ENCODE measurements around the gene KCNF1.
"Not testable (repeated sequence)": the region's sequence is repeated elsewhere in the genome, so short reads cannot be mapped to it uniquely, and the experiment has no call there.

Gene KCNF1

GRCh38 chr2:10947005-10947440, 35.3 kb downstream of the KCNF1 start:
- no peak for DNase-seq

DNA sequence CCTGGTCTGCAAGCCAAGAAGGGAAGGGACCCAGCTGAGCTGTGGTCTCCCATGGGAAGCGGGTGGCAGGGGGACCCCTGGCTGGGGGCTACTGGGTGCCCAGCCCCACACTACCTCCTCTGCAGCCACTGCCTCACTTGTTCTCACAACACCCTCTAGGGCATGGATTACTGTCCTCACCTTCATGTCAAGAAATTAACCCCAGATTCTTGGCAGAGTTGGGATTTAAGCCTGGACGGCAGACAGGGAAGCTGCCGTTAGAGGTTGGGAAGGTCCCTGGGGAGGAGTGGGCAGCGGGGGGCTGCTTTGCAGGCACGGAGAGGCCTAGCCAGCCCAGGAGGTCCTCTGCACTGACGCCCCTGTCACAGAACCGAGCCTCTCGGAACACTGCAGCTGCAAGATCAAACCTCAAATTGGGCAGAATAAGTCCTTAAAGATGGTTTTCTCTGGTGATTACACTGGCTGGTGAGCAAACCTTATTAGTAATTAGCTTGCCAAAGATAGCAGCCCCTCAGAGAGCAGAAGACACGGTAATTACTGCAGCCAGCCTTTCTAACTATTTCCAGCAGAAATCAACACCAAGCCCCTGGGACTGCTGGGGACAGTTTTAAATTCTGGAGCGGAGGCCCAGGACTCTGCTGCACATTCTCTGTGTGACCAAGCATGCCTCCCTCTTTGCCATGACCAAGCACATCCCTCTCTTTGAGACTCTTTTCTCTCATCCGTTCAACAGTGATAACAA, 35.9 kb downstream of the KCNF1 start:
- no peak for DNase-seq

DNA sequence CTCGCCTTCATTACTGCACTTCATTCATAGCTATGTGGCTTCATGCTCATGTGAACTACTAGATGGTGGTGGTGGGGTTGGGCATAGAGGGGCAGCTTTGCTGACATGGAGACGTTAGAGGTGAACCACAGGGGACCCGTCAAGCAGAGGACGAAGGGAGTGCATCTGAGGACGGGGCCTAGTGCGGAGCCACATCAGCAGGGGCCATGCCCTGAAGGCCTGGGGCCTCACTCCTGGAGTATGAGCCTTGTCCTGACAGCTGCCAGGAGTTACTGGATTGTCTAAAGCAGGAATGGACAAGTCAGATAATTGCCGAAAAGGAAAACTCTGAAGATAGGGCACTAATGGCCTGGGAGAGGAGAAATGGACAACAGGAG, 36.4 kb downstream of the KCNF1 start:
- no peak for DNase-seq

DNA sequence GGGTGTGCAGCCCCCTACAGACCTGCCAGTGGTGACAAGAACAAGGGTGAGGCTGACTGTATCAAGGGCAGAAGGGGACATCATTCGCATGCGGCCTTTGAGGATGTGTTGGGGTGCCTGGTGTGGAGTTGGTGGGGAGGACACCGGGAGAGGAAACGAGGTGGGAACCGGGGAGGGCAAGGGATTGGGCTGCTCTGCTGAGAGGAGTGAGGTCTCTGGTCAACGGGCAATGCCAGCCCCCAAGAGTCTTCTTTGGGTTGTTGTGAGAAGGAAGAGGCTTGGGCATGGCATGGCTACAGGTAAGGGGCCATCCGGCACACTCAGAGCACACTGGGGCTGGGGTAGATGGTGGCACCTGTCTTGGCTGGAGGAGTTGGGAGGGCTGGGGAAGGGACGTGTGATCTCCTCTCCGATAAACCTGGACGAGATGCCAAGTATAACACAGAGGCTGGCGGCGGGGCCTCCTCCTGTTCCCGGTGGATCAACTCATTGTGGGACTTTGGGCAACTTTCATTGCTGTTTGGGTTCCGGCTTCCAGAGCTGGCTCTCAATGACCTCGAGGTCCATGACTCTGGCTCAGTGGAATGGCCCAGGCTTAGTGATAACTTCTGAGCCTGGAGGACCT, 37.0 kb downstream of the KCNF1 start:
- no peak for DNase-seq

DNA sequence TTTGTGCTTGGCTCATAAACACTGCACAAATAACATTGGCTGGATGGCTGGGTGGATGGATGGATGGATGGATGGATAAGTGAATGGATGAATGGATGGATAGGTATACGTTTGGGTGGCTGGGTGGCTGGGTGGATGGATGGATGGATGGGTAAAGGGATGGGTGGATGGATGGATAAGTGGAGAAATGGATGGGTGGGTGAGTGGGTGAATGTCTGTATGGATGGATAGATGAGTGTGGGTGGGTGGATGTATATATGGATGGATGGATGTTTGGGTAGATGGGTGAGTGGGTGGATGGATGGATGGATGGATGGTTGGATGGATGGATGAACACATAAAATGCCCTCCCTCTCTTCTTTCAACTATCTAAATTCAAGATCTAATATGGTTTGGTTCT, 38.1 kb downstream of the KCNF1 start:
- DNase-seq, result no peak

DNA sequence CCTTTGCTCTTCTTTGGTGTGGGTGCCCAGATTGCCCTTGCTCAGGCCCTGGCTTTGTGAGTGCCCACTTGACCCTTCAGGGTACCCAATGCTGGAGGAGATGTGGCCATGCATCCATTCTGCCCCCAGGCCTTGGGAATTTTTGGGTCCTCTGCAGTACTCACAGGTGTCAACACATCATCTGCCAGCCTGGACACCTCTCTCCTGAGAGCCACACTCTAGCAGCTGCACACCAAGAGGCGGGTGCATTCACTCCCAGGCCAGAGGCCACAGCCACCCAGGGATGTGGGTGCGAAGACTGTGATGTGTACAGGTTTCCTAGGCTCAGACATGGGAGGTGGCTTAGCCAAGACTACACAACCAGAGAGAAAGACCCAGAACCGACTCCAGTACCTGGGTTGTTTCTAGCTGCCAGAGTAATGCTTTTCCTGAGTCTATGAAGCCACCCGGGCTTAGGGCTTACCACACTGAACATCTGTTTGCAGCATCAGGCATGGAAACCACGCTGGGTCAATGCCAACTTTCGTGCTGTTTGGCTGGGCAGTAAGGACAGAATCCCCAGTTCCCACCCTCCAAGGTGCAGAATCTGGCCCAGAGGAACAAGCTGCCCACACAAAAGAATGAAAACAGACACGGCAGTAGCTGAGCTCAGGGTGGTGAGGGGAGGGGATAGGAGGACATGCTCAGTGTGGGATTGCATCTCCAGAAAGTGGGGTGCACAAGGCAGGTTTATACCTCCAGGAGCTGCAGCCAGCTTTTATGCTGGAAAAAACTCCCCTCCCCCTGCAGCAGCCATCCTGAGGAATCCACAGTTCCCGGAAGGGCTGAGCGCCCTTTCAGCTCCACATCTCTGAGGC, 40.1 kb downstream of the KCNF1 start:
- DNase-seq, result no peak

DNA sequence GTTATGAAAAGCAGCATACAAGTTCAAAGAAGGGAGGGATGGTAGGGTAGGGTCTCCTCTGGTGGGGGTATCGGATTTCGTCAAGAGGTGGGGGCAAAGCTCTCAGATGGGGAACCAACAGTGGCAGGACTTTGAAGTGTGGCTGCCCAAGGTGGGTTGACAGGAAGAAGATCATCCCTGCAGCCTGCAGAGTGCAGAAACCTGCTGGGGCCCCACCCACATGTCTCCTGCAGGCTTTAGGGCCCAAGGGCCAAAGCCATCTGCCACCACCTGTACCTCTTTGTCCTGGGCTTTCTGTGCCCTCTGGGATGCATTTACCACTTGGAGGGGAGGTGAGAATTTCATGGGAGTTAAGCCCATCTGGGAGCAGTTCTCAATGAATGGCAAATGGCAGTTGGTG, 42.7 kb downstream of the KCNF1 start:
- DNase-seq, result no peak

DNA sequence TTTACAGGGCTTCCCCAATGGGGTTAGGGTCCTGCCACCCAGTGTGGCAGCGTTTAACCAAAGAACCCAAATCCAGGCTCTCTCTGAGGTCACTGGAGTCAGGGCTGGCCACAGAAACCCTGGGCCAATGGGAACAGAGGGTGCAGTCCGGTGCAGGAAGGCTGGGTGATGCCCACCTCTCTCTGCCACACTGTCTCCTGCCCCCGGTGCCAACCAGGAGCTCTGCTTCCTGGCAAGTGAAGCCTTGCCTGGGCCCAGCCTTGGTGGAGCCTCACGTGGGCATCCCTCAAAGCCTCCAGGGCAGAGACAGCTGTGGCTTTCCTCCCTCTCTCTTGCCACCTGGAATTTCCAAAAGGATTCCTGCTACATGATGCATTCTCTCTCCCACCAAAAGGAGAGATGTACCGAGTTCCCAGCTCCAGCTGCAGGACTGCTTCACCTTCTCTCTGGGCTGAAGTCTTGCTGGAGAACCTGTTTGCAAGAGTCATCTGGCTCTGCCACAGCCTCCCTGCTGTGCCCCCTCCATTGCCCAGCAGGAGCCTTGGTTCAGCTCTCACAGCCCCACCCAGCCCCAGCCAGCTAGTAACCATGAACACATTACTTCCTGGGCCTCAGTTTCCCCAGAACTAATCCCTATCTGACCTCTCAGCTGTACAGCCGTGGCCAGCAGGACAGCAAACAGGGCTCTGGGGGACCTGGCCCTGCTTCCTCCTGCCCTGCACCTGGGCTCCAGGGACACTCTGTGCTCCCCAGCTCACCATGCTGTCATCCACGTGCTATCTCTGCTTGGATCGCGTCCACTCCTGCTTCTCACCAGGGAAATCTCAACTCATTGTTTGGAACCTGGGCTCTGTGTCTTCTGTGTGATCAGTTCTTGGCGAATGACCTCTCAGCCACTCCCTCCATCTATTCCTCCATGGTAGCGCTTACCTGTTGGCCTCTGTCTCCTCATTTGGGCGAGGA, 43.4 kb downstream of the KCNF1 start:
- DNase-seq, result no peak

DNA sequence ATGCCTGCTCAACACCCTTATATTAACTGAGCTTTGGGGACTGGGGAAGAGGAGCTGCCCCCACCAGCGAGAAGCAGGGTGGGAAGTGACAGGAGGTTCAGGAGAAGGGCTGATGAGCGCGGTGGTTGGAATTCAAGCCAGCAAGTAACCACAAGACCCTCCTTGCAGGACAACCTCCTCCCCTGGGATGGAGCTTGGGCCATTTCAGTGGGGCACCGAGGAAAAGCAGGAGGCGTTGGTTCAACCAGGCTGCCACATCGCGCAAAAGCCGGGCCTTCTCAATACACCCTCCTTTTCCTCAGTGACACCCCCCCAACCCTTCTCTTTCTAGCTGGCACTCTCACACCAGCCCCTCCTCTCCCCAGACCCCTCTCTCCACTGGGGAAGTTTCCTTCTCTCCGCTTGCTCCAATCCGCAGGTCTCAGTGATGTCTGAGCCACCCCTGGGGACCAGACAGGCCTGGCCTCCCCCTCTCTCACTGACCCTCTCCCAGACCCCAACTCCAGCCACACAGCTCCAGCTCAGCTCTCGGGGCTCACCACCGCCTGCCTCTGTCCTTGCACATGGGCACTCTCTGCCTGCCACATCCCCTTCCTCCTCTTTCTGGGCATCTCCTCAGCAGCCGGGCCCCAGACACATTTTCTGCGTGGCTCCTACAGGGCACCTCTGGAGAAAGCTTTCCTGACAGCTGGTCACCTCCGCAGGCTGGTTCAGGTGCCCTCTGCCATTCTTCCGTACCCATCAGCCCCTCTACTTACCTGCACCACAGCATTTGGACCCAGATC, 44.5 kb downstream of the KCNF1 start:
- DNase-seq, result no peak

DNA sequence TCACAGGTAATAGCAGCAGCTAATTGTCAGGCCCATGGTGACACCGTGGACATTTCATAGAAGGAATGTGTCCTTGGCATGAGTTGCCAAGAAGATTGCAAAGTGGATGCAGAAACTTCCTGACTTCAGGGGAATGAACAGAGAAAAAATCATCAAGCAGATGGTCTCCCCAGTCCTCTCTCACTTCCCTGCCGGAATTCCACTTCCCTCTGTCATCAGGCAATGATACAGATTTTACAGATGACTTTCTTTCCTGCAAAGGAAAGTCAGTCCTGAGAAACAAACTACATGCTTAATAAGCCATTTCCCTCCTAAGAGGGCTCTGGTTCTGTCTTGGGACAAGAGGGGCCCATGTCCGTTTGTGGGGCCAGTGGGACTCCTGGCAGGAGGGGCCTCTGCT, 45.7 kb downstream of the KCNF1 start:
- DNase-seq, result no peak

- DNase-seq, result not testable (repeated sequence)
Measured at GRCh38 chr2:10958452-10958851, 46.7 kb downstream of the KCNF1 start.

- no peak for DNase-seq
Measured at GRCh38 chr2:10960606-10961489, 49.1 kb downstream of the KCNF1 start.

- DNase-seq, result no peak
Measured at GRCh38 chr2:10961490-10961875, 49.7 kb downstream of the KCNF1 start.

DNA sequence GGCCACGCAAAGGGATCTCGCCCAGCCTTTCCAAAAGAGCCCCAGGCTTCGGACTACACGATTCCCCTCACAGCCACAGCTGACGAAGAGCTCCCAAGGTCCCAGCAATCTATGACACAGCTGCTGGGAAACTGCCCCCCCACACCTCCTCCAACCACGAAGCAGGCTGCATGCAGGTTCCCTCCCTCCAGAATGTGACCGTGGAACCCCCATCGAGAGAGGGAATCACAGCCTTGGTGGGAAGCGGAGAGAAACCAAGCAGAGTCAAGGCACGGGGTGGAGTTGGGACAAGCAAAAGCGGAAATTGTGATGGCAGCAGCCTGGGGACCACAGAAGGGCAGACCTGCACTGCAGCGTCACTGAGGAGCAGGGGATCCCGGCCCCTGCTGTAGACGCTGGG, 50.3 kb downstream of the KCNF1 start:
- no peak for DNase-seq

- no peak for DNase-seq
Measured at GRCh38 chr2:10963155-10963554, 51.4 kb downstream of the KCNF1 start.
